Colon (tissue), 2 donors: Measurements from ENCODE around the gene ACAD11.

Source experiments
- FAIRE-seq: peaks from 2 replicates; lab custom pipeline; 2012; peaks lifted over from hg19 to GRCh38; lab: Jason Lieb, UNC
- donor health status: control.
- donor health status: control.

ACAD11 gene

DNA sequence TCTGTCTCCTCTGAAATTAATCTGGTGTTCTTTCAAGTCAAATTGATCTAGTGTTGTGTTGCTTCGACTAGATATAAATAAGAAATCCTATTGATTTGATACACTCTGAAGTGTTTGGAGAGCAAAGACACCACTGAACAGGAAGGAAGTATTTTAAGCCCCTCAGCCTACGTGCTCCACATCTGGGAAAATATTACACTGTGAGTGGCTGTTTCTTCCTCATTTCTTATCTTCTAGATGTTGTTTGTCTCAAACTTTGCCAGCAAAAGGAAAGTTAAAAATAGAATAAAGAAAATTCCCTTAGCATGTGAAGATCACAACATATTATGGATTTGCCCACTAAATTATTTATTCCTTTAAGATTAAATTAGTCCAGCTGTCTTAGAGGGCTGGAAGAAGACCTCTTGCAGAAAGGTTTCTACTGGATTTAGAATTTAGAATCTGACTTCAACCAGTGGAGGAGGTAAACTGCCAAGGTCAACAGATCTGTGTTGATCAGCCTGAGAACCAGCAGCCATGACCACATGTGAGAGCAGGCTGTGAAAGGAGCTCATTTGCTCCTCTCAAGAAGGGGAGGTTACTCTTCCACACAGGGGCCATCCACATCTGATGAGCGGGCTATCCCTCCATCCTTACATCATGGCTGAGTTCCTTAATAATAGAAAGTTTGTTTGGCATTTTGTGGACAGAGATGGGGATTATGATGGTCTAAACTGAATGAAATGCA lies 108.9 kb downstream of the ACAD11 start:
- FAIRE-seq: no peak

DNA sequence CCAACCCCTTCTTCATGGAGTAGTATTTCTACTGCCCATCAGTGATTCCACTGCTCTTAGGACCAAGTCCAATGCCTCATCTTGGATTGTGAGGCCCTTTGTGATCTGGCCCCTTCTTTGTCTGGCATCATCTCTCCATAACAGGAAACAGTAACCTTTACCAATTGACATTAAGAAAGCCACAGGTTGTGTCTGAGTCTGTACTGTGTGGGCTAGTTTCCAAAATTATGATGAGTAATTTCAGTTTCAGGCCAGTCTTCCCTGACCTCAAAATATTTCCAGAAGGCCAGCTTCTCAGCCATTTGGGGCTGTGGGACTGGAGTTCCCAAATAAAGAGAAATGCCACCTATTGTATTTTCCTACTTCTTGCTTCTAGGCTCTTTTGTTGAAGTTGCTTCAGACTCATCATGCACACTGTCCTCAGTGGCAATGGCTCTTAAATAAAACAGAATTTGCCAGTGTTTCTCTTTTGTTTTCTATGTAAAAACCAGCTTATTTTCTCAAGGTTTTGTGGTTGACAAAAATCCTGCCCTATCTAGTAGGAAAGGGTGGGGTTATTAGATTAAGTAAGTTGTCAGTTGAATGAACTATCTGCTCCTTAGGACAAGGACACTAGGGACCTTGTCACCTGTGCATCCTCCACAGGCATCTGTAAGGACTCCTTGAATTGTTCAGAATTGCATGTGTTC lies 109.6 kb downstream of the ACAD11 start:
- no peak for FAIRE-seq

DNA sequence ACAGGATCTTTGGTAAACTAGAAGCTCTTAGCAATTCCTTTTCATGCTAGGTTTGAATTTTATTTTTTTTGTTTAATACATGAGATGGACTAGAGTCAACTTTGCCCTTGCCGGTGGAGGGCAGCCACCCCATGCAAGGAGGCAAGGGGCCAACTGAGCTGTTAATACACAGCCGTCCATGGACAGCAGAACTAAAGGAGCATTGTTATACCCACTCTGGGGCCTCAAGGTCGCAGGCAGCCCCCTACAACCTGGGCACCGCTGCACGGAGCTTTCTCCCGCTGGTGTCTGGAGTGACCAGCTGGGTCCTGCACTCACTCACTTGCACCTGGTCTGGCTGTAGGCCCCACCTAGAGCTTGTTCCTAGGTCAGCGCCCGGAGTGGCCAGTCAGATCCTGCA lies 110.4 kb downstream of the ACAD11 start:
- no peak for FAIRE-seq

DNA sequence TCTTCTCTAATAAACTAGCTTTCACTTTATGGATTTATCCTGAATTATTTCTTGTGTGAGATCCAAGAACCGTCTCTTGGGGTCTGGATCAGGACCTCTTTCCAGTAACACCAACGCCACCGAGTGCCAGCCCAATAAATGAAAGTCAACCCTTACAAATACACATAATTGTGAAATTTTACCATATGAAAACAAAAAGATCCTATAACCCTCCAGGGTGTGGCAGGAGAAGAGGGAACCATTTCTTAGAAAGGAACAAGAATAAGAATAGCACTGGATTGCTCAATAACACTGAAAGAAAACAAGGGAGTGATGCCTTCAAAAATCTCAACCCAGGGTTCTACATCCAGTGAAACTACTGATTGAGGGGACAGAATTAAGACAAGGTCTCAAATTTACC lies 114.1 kb downstream of the ACAD11 start:
- FAIRE-seq: no peak

DNA sequence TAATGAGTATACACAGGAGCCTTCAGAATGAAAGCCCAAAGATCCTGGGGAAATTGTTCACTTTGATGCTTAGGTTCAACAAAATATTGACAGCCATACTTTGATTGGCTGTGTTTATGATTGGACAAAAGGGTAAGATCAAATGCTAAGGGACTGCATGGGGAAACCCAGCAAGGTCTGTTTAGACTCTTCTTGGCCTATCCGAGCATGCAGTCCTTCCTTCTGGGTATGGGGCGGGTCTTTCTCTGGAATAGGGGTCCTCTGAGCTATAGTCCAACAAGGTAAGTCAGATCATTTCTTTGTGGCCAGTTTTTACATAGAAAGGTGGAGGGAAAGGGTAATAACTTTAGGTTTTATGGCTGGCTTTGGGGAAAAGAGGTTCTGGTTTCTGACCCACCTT lies 115.5 kb downstream of the ACAD11 start:
- FAIRE-seq: no peak

DNA sequence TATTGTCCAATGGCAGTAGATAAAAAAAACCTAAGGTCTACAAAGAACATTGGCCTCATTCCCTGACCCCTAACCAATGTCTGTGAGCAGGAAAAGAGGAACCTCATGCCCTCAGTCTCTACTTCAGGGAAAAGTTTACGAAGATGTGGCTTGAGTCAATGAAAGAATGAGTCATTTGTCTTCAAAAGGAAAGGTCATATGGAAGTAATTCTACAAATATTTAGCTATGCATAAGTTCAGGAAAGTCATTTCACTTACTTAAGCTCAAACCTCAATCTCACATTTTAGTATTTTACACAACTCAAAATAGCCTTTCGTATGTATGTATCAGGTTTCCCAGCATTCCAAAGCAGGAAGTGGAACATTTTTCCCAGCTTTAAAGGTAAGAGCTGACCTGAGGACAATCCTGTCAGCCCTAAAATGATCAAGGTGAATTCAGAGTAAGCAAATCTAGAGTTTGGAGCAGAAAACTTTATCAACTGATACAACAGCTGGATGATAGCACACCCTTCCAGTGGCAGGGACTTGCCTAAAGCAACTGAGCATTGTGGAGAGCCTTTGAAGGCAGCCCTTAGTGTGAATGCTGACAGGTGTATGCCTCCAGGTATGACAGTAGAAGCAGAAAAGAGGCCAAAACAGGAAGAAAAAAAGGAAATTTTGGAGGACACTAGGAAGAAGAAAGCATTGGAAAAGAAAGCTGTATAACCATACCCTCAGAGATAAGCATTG lies 116.4 kb downstream of the ACAD11 start:
- FAIRE-seq: no peak

DNA sequence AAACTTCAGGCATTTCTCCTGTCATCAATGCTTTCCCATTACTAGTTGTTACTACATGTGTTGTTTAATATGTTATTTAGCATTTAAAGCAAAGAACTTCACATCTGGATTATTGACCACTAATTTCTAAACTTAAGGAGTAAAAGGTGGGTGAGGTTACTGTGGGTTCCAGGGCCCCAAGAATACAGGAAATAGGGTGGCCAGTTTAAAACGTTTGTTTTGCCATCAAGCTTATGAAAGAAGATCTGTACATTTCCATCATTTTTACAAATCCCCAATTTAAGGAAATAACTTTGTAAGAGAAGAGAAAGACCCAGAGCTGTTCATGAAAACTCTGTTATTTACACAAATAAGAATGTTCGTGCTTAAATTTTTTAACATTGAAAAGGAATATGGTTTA lies 117.0 kb downstream of the ACAD11 start:
- no peak for FAIRE-seq

DNA sequence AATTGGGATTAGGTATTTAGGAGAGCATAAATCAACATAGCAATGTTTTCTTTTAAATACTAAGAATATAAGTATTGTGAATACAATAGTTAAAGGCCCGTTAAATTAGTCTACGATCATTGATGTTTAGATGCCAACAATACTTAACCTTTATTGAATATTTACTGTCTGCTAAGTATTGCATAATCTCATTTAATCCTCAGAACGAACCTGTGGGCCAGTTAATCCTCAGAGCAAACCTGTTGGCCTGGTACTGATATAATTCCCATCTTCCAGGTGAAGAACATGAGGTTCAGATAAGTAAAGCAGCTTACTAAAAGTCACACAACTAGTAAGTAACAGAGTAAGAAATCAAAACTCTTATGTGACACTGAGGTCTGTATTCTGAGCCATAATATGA lies 119.9 kb downstream of the ACAD11 start:
- FAIRE-seq: no peak

DNA sequence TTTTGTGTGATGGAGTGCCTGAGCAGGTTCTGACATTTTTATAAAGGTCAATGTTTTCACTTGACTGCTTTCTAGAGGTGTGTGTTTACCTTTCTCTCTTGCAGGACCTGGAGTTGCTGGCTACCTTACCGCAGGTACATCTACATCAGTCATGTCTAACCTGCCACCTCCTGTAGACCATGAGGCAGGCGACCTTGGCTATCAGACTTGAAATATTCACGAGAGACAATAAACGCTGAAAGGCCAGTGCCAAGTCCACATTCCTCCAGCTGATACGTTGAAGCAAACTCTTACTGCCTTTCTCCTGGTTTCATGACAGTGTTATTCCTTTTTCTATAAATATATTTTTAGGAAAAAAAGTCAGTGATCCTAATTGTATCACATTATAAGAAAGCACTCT lies 121.5 kb downstream of the ACAD11 start:
- FAIRE-seq: no peak

DNA sequence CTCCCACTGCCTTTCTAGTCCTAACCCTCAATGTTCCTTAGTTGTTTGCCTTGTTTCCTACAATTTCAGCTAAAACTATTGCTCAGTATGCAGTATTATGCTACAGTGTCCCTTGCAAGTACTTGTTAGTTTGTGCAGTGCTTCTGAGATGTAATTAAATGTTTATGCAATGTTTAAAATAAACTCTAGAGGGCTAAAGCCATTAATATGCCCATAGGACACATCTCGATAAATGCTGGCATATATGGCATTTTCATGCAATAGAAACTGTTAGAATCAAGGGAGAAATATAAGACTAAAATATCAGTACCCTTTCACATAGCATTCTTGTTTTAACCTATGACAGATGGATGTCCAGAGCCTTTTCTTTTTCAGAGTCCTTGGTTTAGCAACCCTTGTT lies 122.3 kb downstream of the ACAD11 start:
- no peak for FAIRE-seq

DNA sequence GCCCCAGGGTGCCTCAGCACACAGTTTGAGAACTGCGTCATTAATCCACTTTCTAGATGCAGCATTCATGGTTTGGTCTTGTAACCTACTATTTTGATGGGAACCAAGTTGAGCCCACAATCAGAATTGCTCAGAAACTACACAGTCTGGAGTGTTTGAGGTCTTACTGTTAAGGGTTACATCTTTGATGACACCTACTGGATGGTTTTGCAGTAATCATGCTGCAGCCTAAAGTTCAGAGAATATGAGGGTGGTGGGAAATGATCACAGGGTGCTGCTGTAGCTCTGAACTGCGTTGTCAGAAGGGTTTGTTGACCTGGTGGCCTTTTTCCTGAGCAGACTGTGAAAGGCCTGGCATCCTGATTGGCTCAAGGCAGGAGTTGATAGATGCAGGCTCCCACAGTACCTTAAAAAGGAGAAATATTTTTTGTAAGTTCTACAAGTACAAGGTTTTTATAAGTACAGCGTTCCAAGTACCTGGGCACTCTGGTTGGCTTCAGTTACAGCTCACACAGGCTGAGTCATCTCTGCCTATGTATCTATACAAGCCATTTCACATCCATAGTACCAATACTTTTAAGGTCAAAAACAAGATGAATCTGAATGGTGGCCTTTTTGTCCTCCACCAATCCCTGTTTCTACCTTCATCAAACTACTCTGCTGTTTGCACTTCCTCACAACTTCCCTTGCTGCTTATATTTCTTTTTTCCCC lies 123.0 kb downstream of the ACAD11 start:
- FAIRE-seq: no peak

DNA sequence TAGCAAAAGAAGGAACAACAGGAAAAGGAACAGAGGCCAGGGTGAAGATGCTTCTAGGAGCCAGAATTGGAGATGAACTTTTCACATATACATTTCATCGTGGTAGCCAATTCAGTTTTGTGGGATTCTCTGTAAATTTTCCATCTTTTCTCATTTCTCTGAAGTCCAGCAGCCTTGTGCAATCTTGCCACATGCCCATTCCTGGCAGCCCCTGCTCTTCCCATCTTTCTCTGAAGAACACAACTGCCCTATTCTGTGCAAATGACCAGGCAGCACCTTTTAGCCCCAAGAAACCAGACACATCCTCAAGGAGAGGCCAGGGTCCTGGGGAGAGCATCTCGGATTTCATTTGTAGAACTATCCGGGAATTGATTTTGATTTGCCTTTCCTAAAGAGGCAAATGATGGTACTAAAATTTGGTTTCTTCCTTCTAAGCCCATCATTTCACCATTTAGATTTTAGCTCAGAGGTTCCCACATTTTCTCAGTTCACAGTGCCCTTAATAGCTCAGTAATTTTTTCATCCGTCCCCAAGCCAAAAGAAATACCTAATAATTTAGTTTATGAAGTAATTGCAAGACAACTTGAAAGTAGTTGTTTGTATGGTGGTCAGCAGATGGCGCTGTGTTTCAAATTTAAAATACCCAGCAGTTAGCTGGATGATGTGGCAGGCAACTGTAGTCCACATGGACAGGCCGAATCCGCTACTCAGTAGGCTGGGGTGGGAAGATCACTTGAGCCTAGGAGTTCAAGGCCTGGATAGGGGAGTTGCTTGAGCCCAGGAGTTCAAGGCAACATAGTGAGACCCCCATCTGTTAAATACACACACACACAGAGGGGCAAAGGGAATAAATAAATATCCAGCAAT lies 123.8 kb downstream of the ACAD11 start:
- FAIRE-seq: no peak

DNA sequence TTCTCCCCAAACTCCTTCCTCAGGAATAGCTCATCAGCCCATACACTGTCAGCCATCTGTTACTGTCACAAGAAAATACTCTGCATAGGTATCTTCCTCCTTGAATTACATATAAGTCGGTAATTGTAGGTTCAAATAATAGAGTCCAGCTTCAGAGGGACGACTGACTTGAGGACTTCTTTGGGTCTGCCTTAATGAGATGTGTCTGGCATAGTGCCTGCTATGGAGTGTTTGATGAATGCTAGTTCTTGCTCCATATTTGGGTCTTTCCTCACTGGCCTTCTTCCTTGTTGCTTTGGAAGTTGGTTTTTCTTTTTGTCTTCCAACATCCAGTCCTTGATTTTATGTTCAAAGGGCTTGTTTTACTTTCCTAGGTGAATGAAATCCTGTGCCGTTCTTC lies 129.0 kb downstream of the ACAD11 start:
- no peak for FAIRE-seq

DNA sequence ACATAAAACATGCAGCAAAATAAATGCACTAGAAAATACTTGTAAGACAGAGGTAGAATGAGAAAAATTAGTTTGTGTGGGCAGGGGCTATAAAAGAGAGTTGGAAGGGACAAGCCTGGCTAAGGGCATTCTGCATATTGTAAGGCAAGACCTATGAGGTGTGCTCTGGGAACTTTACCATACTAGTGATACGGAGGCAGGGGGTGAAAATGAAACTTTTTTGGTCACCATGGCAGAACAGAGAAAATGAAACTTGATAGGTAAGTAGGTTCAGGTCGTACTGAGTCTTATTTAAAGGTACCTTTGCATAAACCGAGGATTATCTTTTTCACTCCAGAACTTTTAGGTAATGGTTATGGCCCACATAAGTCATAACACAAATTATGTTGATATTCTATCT lies 137.3 kb downstream of the ACAD11 start:
- FAIRE-seq: no peak

DNA sequence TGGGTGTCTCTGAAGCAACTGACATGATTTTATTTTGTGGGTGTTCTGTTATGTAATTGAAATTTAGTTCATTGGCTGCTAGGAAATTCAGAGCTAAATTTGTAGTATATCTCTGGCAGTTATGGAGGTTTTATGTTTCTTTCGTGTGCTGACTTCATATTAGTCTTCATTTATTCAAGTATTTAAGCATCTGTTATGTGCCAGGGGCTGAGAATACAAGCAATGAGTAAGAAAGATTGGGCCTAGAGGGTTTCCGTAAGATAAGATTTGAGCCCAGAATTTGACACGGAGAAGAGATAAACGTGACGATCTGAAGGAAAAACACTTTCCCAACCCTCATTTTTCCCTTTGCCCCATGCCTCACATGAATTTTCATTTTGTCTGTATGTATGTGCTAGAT lies 137.7 kb downstream of the ACAD11 start:
- FAIRE-seq: no peak

DNA sequence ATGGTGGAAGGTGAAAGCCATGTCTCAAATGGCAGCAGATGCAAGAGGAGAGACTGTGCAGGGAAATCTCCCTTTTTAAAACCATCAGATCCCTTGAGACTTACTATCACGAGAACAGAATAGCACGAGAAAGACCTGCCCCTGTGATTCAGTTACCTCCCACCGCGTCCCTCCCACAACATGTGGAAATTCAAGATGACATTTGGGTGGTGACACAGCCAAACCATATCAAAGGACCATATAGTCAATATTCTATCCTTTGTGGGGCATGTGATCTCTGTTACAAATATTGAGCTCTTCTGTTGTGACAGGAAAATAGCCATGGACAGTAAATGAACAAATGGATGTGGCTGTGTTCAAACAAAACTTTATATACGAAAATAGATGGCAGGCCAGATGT lies 139.7 kb downstream of the ACAD11 start:
- no peak for FAIRE-seq

DNA sequence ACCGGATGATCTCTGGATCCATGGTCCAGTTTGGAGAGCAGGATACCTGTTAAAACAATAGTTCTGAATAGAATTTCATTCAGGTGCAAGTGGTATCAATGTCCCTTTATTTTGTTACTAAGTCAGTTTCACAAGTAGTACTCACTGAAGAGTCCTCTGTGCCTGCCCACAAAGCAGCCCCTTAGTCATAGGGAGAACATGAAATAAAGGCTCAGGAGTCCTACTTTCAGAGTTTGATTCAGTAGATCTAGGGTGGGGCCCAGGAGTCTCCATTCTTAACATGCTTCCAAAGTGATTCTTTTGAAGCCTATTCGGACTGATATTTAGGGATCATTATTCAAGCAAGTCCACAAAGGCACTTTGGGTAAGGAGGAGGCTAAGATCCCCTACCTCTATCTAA lies 142.3 kb downstream of the ACAD11 start:
- FAIRE-seq: no peak

DNA sequence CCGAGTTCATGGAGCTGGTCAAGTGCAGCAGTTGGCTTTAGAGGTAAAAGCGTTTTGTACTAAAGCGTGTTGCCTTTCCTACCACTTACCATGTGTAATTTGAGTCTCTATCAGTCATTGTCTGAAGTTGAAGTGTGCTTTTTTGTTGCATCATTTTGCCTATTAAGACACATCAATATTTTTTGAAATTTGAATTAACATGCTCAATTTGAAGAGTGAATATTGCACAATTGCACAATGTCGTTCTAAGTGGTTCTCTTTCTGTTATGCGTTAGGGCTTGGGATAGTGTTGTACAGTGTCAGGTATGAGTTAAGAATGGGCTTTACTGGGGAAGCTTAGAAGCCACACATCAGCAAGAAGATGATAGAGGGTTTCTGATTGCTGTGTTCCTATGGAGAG lies 146.6 kb downstream of the ACAD11 start:
- no peak for FAIRE-seq

DNA sequence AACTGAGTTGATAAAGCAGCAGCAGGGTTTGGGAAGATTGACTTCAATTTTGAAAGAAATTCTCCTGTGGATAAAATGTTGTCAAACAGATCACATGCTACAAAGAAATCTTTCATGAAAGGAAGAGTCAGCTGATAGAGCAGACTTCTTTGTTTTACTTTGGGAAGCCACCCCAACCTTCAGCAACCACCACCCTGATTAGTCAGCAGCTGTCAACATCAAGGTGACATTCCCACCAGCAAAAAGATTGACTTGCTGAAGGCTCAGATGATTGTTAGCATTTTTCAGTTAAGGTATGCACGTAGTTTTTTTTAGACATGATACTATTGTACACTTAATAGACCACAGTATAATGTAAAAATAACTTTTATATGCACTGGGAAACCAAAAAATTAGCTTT lies 150.1 kb downstream of the ACAD11 start:
- no peak for FAIRE-seq

DNA sequence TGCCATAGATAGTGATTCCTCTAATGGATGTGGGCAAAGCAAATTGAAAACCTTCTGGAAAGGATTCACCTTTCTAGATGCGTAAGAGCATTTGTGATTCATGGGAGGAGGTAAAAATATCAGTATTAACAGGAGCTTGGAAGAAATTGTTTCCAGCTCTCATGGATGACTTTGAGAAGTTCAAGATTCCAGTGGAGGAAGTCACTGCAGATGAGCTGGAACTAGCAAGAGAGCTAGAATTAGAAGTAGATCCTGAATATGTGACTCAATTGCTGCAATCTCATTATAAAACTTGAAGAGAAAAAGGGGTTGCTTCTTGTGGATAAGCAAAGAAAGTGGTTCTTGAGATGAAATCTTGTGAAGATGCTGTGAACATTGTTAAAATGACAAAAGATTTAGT lies 150.5 kb downstream of the ACAD11 start:
- FAIRE-seq: no peak
